Measurements from ENCODE around the gene LIN9.

DNA sequence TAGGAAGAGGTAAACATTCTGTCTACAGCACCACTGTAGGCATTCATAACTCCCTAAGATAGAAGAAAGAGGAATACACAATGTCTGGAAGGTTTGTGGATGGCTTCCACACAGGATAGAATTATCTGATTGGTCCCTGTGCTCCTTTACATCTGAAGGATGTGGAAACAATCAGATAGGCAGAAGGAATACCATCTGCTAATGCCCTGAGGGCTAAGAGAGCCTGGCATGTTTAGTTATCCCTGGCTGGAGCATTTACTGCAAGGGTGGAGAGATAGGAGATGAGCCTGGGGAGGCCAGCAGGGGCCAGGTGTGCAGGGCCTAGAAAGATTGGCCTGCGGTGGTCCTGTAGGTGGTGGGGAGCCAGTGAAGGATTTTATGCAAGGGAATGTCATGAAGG, 113.8 kb downstream of the LIN9 start:
- TF ChIP-seq EZH2phosphoT487 (IDR thresholded peaks at IDR 0.05; ENCODE audit: borderline replicate concordance, low read length) (no peak), CTCF (IDR thresholded peaks at IDR 0.05; ENCODE audit: low read depth, low read length, poor library complexity, severe bottlenecking) (no peak)
